ENCODE measurements around the gene MAP2K4.

DNA sequence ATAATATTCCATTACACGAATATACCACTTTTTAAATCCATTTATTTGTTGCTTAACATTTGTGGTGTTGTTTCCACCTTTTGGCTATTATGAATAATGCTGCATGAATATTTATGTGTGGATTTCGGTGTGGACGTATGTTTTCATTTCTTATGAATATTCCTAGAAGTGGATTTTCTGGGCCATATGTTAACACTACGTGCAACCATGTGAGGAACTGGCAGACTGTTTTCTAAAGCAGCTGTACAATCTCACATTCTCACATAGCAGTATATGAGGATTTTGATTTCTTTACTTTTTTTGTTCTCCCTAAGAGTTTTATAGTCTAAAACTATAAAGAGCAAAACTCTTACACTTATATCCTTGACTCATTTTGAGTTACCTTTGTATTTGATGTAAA, 143.4 kb downstream of the MAP2K4 start:
- TF ChIP-seq POLR2AphosphoS5 (IDR thresholded peaks at IDR 0.05; ENCODE audit: borderline replicate concordance, low read depth, low read length) (no peak), EZH2 (IDR thresholded peaks at IDR 0.05) (no peak)

Measured in SK-N-MC (cell line).